Lung (tissue), 12 donors: ENCODE measurements around the gene ACP7. TPM values are rescaled to one million over a fixed set of nuclear protein-coding genes. Genes with fewer than 3 reads are reported as not detected.

Source experiments
- ATAC-seq: fragments of 200-7000 bp; cut with Tn5 transposase; one replicate; pipeline ENCODE4 v1.9.1; 2020; ENCODE audit warnings: moderate number of reproducible peaks; ENCODE audit not compliant: insufficient read depth, low FRiP score
- DNase-seq, 3 donors: peaks; one replicate each; pipeline ENCODE4 v3.0.0-alpha.2; 2013 to 2017
- H3K27ac ChIP-seq, 2 donors: one replicate each; pipeline ENCODE4 v1.5.1; 2013; ENCODE audit warnings: mild to moderate bottlenecking in 2 of 2, moderate library complexity in 2 of 2, control low read depth in 1 of 2, inconsistent platforms in 1 of 2, low read depth in 1 of 2, low read length in 1 of 2
- H3K27me3 ChIP-seq, 3 donors: one replicate each; pipeline ENCODE4 v1.5.1; 2013; ENCODE audit warnings: low read length in 2 of 3; ENCODE audit not compliant: control insufficient read depth in 3 of 3, insufficient read depth in 3 of 3
- H3K36me3 ChIP-seq, 4 donors: one replicate each; pipeline ENCODE4 v1.5.1; 2013; ENCODE audit warnings: low read length in 4 of 4, mild to moderate bottlenecking in 1 of 4, moderate library complexity in 1 of 4; ENCODE audit not compliant: control insufficient read depth in 4 of 4, insufficient read depth in 4 of 4
- H3K4me1 ChIP-seq, 5 donors: one replicate each; pipeline ENCODE4 v1.5.1; 2013; ENCODE audit warnings: low read length in 5 of 5, mild to moderate bottlenecking in 2 of 5, moderate library complexity in 1 of 5; ENCODE audit not compliant: control insufficient read depth in 5 of 5, insufficient read depth in 5 of 5
- H3K4me3 ChIP-seq: one replicate; pipeline ENCODE4 v1.5.1; 2013; ENCODE audit warnings: mild to moderate bottlenecking, control low read depth, moderate library complexity
- H3K9ac ChIP-seq, 2 donors: one replicate each; pipeline ENCODE4 v1.5.1; 2013; ENCODE audit warnings: low read length in 2 of 2, control low read depth in 1 of 2; ENCODE audit not compliant: insufficient read depth in 1 of 2
- H3K9me3 ChIP-seq, 4 donors: one replicate each; pipeline ENCODE4 v1.5.1; 2013; ENCODE audit warnings: low read length in 3 of 4, mild to moderate bottlenecking in 1 of 4, moderate library complexity in 1 of 4; ENCODE audit not compliant: control insufficient read depth in 4 of 4, insufficient read depth in 3 of 4
- CTCF ChIP-seq: IDR thresholded peaks from 2 replicates; pipeline ENCODE4 v1.5.1; 2012; ENCODE audit warnings: mild to moderate bottlenecking; ENCODE audit errors: control extremely low read depth, extremely low read depth
- WGBS, 2 donors: extraction: QIAGEN DNeasy Blood & Tissue Kit; methylation state at CpG; one replicate each; pipeline ENCODE4 v1.1.7; 2013; 5-methylcytosine and 5-hydroxymethylcytosine counted together
- polyA plus RNA-seq, 2 donors: library from polyadenylated mRNA; stranded (reverse); fragments of 200-250 nt; gene quantifications; one replicate each; pipeline ENCODE4 v1.2.1, GENCODE V29; 2013
- total RNA-seq, 2 donors: library from RNA; depleted of rRNA in 1 of 2; stranded (reverse); fragments of >200 nt in 1 of 2; gene quantifications; one replicate each; pipeline ENCODE4 v1.2.1, GENCODE V29; 2014 to 2021
- donor health status: control.
- donor health status: control.
- donor health status: Bipolar disorder and iron deficiency.
- donor health status: healthy.
- donor health status: DM: yes; HTN: yes; CAD: no.

ACP7 gene
- total and polyA plus RNA-seq, 4 donors: 0.03 TPM; not detected in 3

GRCh38 chr19:39138221-39139211 is 54.3 kb downstream of the ACP7 start:
- peak overlapping the region in 1 of 2 donors; percentile 17 for H3K27ac ChIP-seq
- WGBS, 2 donors: 75 to 80% methylated on average over 20 of the region's 20 CpGs
- no peak overlapping the region for H3K9ac ChIP-seq
- DNase-seq: no peak
- no peaks in the 10 kb centered on the region for H3K27me3 ChIP-seq
- no peak for TF ChIP-seq CTCF
- no peak for ATAC-seq
- H3K9me3 ChIP-seq: no peaks in the 10 kb centered on the region
- no peak overlapping the region for H3K4me3 ChIP-seq
- H3K36me3 ChIP-seq: peaks cover 0 to 3% (median 0%) of the 10 kb centered on the region in 4 donors
- H3K4me1 ChIP-seq: peaks cover 0 to 40% (median 24%) of the 10 kb centered on the region in 5 donors

GRCh38 chr19:39139305-39139874 is 55.2 kb downstream of the ACP7 start:
- DNase-seq (no peak), ATAC-seq (no peak)
- WGBS, 2 donors: 76 to 86% methylated on average over 8 of the region's 8 CpGs
- no peak overlapping the region for H3K4me3 ChIP-seq
- H3K4me1 ChIP-seq: peaks cover 4 to 44% (median 22%) of the 10 kb centered on the region in 5 donors
- H3K36me3 ChIP-seq: peaks cover 0 to 3% (median 0%) of the 10 kb centered on the region in 4 donors
- no peak overlapping the region for H3K9ac ChIP-seq
- TF ChIP-seq CTCF: no peak
- H3K27ac ChIP-seq: peak overlapping the region in 1 of 2 donors; percentile 17
- no peaks in the 10 kb centered on the region for H3K27me3 ChIP-seq
- no peaks in the 10 kb centered on the region for H3K9me3 ChIP-seq

GRCh38 chr19:39139971-39140453 is 55.8 kb downstream of the ACP7 start:
- TF ChIP-seq CTCF: no peak
- Histone ChIP-seq H3K4me3 (no peak overlapping the region), H3K36me3 (peaks cover 0 to 3% (median 0%) of the 10 kb centered on the region in 4 donors), H3K27me3 (no peaks in the 10 kb centered on the region), H3K9me3 (no peaks in the 10 kb centered on the region), H3K4me1 (peaks cover 8 to 44% (median 23%) of the 10 kb centered on the region in 5 donors), H3K9ac (no peak overlapping the region), H3K27ac (peak overlapping the region in 1 of 2 donors; percentile 12)
- WGBS, 2 donors: 30 to 60% methylated on average over 7 of the region's 7 CpGs
- no peak for ATAC-seq
- no peak for DNase-seq
